Amygdala (tissue), 56 donors: Measurements from ENCODE around the gene HOXD4.

Experiments
- DNase-seq, 56 donors: peaks; one replicate each; lab custom pipeline; 2025; lab: John Stamatoyannopoulos, UW

Gene HOXD4

GRCh38 chr2:176112375-176113302, 38.7 kb upstream of the HOXD4 start:
- no peak for DNase-seq

GRCh38 chr2:176114120-176114929, 37.0 kb upstream of the HOXD4 start:
- DNase-seq = no peak

- no peak for DNase-seq
Observed at GRCh38 chr2:176114930-176115625, 36.3 kb upstream of the HOXD4 start.

GRCh38 chr2:176115883-176116813, 35.2 kb upstream of the HOXD4 start, which contains the start of gene HOXD10:
Gene HOXD10, plus strand, starts transcription at chr2:176116778. Its CDS starts 56 bp downstream, at chr2:176116834.
- DNase-seq = no peak

GRCh38 chr2:176117162-176117822, 34.1 kb upstream of the HOXD4 start:
- DNase-seq = no peak

- DNase-seq = no peak
Observed at GRCh38 chr2:176117823-176118371, 33.5 kb upstream of the HOXD4 start.

- no peak for DNase-seq
Observed at GRCh38 chr2:176118601-176119339, 32.6 kb upstream of the HOXD4 start.

- DNase-seq = no peak
Observed at GRCh38 chr2:176120364-176121189, 30.8 kb upstream of the HOXD4 start.

GRCh38 chr2:176121190-176122051, 29.9 kb upstream of the HOXD4 start:
- DNase-seq = no peak

- no peak for DNase-seq
Observed at GRCh38 chr2:176122052-176122682, 29.2 kb upstream of the HOXD4 start.

GRCh38 chr2:176122683-176123410, 28.5 kb upstream of the HOXD4 start, which contains the start of gene HOXD9:
Gene HOXD9, plus strand, starts transcription at chr2:176122719. Its CDS starts 50 bp downstream, at chr2:176122769.
- DNase-seq = no peak

GRCh38 chr2:176123411-176124109, 27.8 kb upstream of the HOXD4 start:
- no peak for DNase-seq

- DNase-seq = no peak
Observed at GRCh38 chr2:176124110-176124946, 27.0 kb upstream of the HOXD4 start.
